HEK293 (cell line): ENCODE results near the gene TRIM6.

Source experiments
- CTCF ChIA-PET: fragments of 350-600 bp; formaldehyde crosslinking; extraction: SDS; loops from one replicate; lab custom pipeline; 2021; ENCODE audit warnings: antibody characterized with exemption; lab: Yijun Ruan, JAX
- POLR2A ChIA-PET: fragments of 300-600 bp; formaldehyde crosslinking; extraction: SDS; loops from one replicate; lab custom pipeline; 2020; ENCODE audit warnings: antibody characterized with exemption, inconsistent platforms; lab: Yijun Ruan, JAX
- H3K27ac ChIP-seq: fragments of 200-500 bp; sonication (Bioruptor generic); 2 replicates; pipeline ENCODE4 v1.5.1; 2014; ENCODE audit warnings: low read depth, low read length, control low read depth, inconsistent platforms; ENCODE audit errors: extremely low read depth
- H3K36me3 ChIP-seq, 2 experiments: fragments of 200-500 bp in 1 of 2; sonication (Bioruptor generic) in 1 of 2; 1 replicate in 1 of 2; 2 replicates in 1 of 2; pipeline ENCODE4 v1.5.1; 2014 to 2017; ENCODE audit warnings: inconsistent platforms in 2 of 2, low read length in 2 of 2; ENCODE audit not compliant: control insufficient read depth in 2 of 2, insufficient read depth in 1 of 2
- H3K4me1 ChIP-seq: fragments of 200-500 bp; sonication (Bioruptor generic); 2 replicates; pipeline ENCODE4 v1.5.1; 2014; ENCODE audit warnings: mild to moderate bottlenecking, low read length, inconsistent platforms; ENCODE audit not compliant: control insufficient read depth, insufficient read depth
- H3K4me3 ChIP-seq: 2 replicates; pipeline ENCODE4 v1.5.1; 2011; ENCODE audit warnings: low read depth, mild to moderate bottlenecking, control low read depth, low read length, moderate library complexity
- H3K9me3 ChIP-seq: fragments of 200-500 bp; sonication (Bioruptor generic); 2 replicates; pipeline ENCODE4 v1.5.1; 2014; ENCODE audit warnings: low read depth, low read length, inconsistent platforms; ENCODE audit not compliant: control insufficient read depth, insufficient read depth
- BCL11A ChIP-seq: fragments of 450-650 bp; formaldehyde crosslinking; IDR thresholded peaks from 2 replicates; pipeline ENCODE4 v1.5.1; 2016; ENCODE audit warnings: low read depth, missing biosample characterization, missing genetic modification characterization
- GLIS1 ChIP-seq: fragments of 450-650 bp; formaldehyde crosslinking; IDR thresholded peaks from 2 replicates; pipeline ENCODE4 v1.5.1; 2016; ENCODE audit warnings: missing biosample characterization, missing genetic modification characterization
- PATZ1 ChIP-seq: fragments of 450-650 bp; formaldehyde crosslinking; IDR thresholded peaks from 2 replicates; pipeline ENCODE4 v1.5.1; 2016; ENCODE audit warnings: missing biosample characterization, missing genetic modification characterization
- TCF7L2 ChIP-seq: IDR thresholded peaks from 2 replicates; pipeline ENCODE4 v1.6.1; 2011; ENCODE audit warnings: low read depth, mild to moderate bottlenecking, inconsistent platforms, low read length, moderate library complexity, borderline replicate concordance
- YY1 ChIP-seq: fragments of 450-650 bp; formaldehyde crosslinking; IDR thresholded peaks from 2 replicates; pipeline ENCODE4 v1.5.1; 2018; ENCODE audit warnings: missing biosample characterization, missing genetic modification characterization
- ZBTB17 ChIP-seq: fragments of 450-650 bp; formaldehyde crosslinking; IDR thresholded peaks from 2 replicates; pipeline ENCODE4 v1.5.1; 2016; ENCODE audit warnings: missing biosample characterization, missing genetic modification characterization
- ZFP37 ChIP-seq: fragments of 450-650 bp; formaldehyde crosslinking; IDR thresholded peaks from 2 replicates; pipeline ENCODE4 v1.5.1; 2016; ENCODE audit warnings: missing biosample characterization, missing genetic modification characterization
- ZIC2 ChIP-seq: fragments of 450-650 bp; formaldehyde crosslinking; IDR thresholded peaks from 2 replicates; pipeline ENCODE4 v1.5.1; 2016; ENCODE audit warnings: missing biosample characterization, missing genetic modification characterization
- ZNF138 ChIP-seq: fragments of 450-650 bp; formaldehyde crosslinking; IDR thresholded peaks from 2 replicates; pipeline ENCODE4 v1.5.1; 2016; ENCODE audit warnings: missing biosample characterization, missing genetic modification characterization, borderline replicate concordance
- ZNF184 ChIP-seq: fragments of 450-650 bp; IDR thresholded peaks from 2 replicates; pipeline ENCODE4 v1.5.1; 2018; ENCODE audit warnings: missing biosample characterization, mild to moderate bottlenecking, missing genetic modification characterization
- ZNF274 ChIP-seq, 2 experiments: fragments of 200-500 bp in 1 of 2; fragments of 450-650 bp in 1 of 2; sonication (Bioruptor generic) in 1 of 2; formaldehyde crosslinking in 1 of 2; IDR thresholded peaks; 2 replicates each; pipeline versions ENCODE4 v1.5.1 to v1.6.1; 2014 to 2016; ENCODE audit warnings: borderline replicate concordance in 1 of 2, inconsistent platforms in 1 of 2, low read length in 1 of 2, missing biosample characterization in 1 of 2, missing genetic modification characterization in 1 of 2
- ZNF341 ChIP-seq: fragments of 450-650 bp; formaldehyde crosslinking; IDR thresholded peaks from 2 replicates; pipeline ENCODE4; 2016; ENCODE audit warnings: low read depth, missing biosample characterization, missing genetic modification characterization
- ZNF366 ChIP-seq: fragments of 450-650 bp; formaldehyde crosslinking; conservative IDR thresholded peaks from 2 replicates; pipeline ENCODE4 v1.5.1; 2016; ENCODE audit warnings: missing biosample characterization, missing genetic modification characterization
- ZNF488 ChIP-seq: fragments of 450-650 bp; formaldehyde crosslinking; IDR thresholded peaks from 2 replicates; pipeline ENCODE4 v1.5.1; 2016; ENCODE audit warnings: missing biosample characterization, missing genetic modification characterization
- ZNF610 ChIP-seq: fragments of 450-650 bp; formaldehyde crosslinking; IDR thresholded peaks from 2 replicates; pipeline ENCODE4 v1.5.1; 2016; ENCODE audit warnings: missing biosample characterization, missing genetic modification characterization, borderline replicate concordance
- ZNF623 ChIP-seq: fragments of 450-650 bp; formaldehyde crosslinking; IDR thresholded peaks from 2 replicates; pipeline ENCODE4 v1.5.1; 2016; ENCODE audit warnings: missing biosample characterization, missing genetic modification characterization
- ZNF677 ChIP-seq: fragments of 450-650 bp; IDR thresholded peaks from 2 replicates; pipeline ENCODE4 v1.5.0; 2018; ENCODE audit warnings: missing biosample characterization, mild to moderate bottlenecking, missing genetic modification characterization, moderate library complexity
- ZNF701 ChIP-seq: fragments of 450-650 bp; formaldehyde crosslinking; IDR thresholded peaks from 2 replicates; pipeline ENCODE4 v1.5.1; 2016; ENCODE audit warnings: missing biosample characterization, missing genetic modification characterization
- ZNF704 ChIP-seq: fragments of 450-650 bp; formaldehyde crosslinking; IDR thresholded peaks from 2 replicates; pipeline ENCODE4 v1.5.1; 2016; ENCODE audit warnings: missing biosample characterization, missing genetic modification characterization
- ZNF707 ChIP-seq: fragments of 450-650 bp; formaldehyde crosslinking; IDR thresholded peaks from 2 replicates; pipeline ENCODE4 v1.5.1; 2016; ENCODE audit warnings: missing biosample characterization, missing genetic modification characterization
- ZNF776 ChIP-seq: fragments of 450-650 bp; formaldehyde crosslinking; IDR thresholded peaks from 2 replicates; pipeline ENCODE4 v1.5.0; 2017; ENCODE audit warnings: missing biosample characterization, missing genetic modification characterization, borderline replicate concordance
- ZNF792 ChIP-seq: fragments of 450-650 bp; formaldehyde crosslinking; IDR thresholded peaks from 2 replicates; pipeline ENCODE4 v1.5.1; 2016; ENCODE audit warnings: missing biosample characterization, missing genetic modification characterization
- ZNF837 ChIP-seq: fragments of 450-650 bp; formaldehyde crosslinking; IDR thresholded peaks from 2 replicates; pipeline ENCODE4 v1.5.1; 2016; ENCODE audit warnings: missing biosample characterization, missing genetic modification characterization
- ZSCAN5A ChIP-seq: fragments of 450-650 bp; formaldehyde crosslinking; IDR thresholded peaks from 2 replicates; pipeline ENCODE4 v1.5.1; 2016; ENCODE audit warnings: missing biosample characterization, missing genetic modification characterization

The TRIM6 gene

GRCh38 chr11:5603326-5603725 is 6.9 kb downstream of the TRIM6 start (continued):
- TF ChIP-seq ZBTB17 (tag by site-specific recombination), result no peak

- H3K4me1 ChIP-seq, result no peaks in the 10 kb centered on the region
- no peak overlapping the region for H3K4me3 ChIP-seq
- ChIA-PET CTCF (interaction anchor here (0.6 kb wide), 1 partner anchor 40 kb away, joined by 3 read pairs; no protein-coding TSS in a partner anchor), POLR2A (no interaction called here)
- peaks cover 0 to 39% of the 10 kb centered on the region in 2 experiments; a peak in 1 of 3 replicates for H3K36me3 ChIP-seq
- H3K9me3 ChIP-seq, result no peaks in the 10 kb centered on the region
- TF ChIP-seq ZNF184 (tag by site-specific recombination) (no peak), ZNF610 (tag by site-specific recombination) (no peak), TCF7L2 (no peak), ZSCAN5A (tag by site-specific recombination) (no peak), YY1 (tag by site-specific recombination) (no peak), ZNF274 (IDR thresholded peaks at IDR 0.05; ENCODE audit: low read length) (no peak), ZNF274 (tag by site-specific recombination; IDR thresholded peaks at IDR 0.05; ENCODE audit: borderline replicate concordance) (no peak), BCL11A (tag by site-specific recombination) (no peak), ZIC2 (no peak), ZNF488 (tag by site-specific recombination) (no peak), GLIS1 (tag by site-specific recombination) (no peak), ZNF138 (tag by site-specific recombination) (no peak), ZNF707 (tag by site-specific recombination) (no peak), ZNF837 (tag by site-specific recombination) (no peak)
- H3K27ac ChIP-seq, result no peak overlapping the region
Measured at GRCh38 chr11:5604896-5605295, 8.5 kb downstream of the TRIM6 start.

GRCh38 chr11:5605849-5606248 is 9.4 kb downstream of the TRIM6 start:
- TF ChIP-seq ZFP37 (tag by site-specific recombination), result no peak
- TF ChIP-seq ZNF704 (tag by site-specific recombination), result no peak
- TF ChIP-seq ZNF341 (tag by site-specific recombination), result no peak
- no peak for TF ChIP-seq ZNF792 (tag by site-specific recombination)
- TF ChIP-seq PATZ1 (tag by site-specific recombination), result no peak
- TF ChIP-seq ZNF623 (tag by site-specific recombination), result no peak
- no peak for TF ChIP-seq ZNF677 (tag by site-specific recombination)
- TF ChIP-seq ZNF366 (tag by site-specific recombination), result no peak
- no peak for TF ChIP-seq ZNF776 (tag by site-specific recombination)
- no peak for TF ChIP-seq ZNF701
- Histone ChIP-seq H3K4me1 (no peaks in the 10 kb centered on the region), H3K36me3 (peaks cover 0 to 48% of the 10 kb centered on the region in 2 experiments; a peak in 1 of 3 replicates), H3K4me3 (no peak overlapping the region), H3K9me3 (no peaks in the 10 kb centered on the region), H3K27ac (no peak overlapping the region)
- POLR2A ChIA-PET, result interaction anchor here (0.6 kb wide), 1 partner anchor 1769 kb away, joined by 3 read pairs; no protein-coding TSS in a partner anchor
- CTCF ChIA-PET, result no interaction called here
